DMS79 (cell line): Measurements from ENCODE around the gene FOXP1.

Experiments
- DNase-seq: peaks from one replicate; lab custom pipeline; 2025; lab: John Stamatoyannopoulos, UW

The FOXP1 gene

GRCh38 chr3:71504250-71505036 is 79.1 kb downstream of the FOXP1 start:
- DNase-seq: no peak

- no peak for DNase-seq
Measured at GRCh38 chr3:71503525-71504249, 79.8 kb downstream of the FOXP1 start.

GRCh38 chr3:71502066-71502625 is 81.4 kb downstream of the FOXP1 start:
- no peak for DNase-seq

- no peak for DNase-seq
Measured at GRCh38 chr3:71500696-71501095, 82.8 kb downstream of the FOXP1 start.

- no peak for DNase-seq
Measured at GRCh38 chr3:71499227-71499876, 84.2 kb downstream of the FOXP1 start.

GRCh38 chr3:71498543-71498942 is 85.0 kb downstream of the FOXP1 start:
- no peak for DNase-seq

- no peak for DNase-seq
Measured at GRCh38 chr3:71497971-71498444, 85.5 kb downstream of the FOXP1 start.

GRCh38 chr3:71497367-71497897 is 86.1 kb downstream of the FOXP1 start:
- DNase-seq: no peak

- no peak for DNase-seq
Measured at GRCh38 chr3:71495708-71496472, 87.6 kb downstream of the FOXP1 start.

GRCh38 chr3:71494212-71494611 is 89.3 kb downstream of the FOXP1 start:
- DNase-seq: no peak

GRCh38 chr3:71492974-71493771 is 90.4 kb downstream of the FOXP1 start:
- DNase-seq: no peak

GRCh38 chr3:71492566-71492965 is 91.0 kb downstream of the FOXP1 start:
- no peak for DNase-seq

GRCh38 chr3:71491154-71491752 is 92.3 kb downstream of the FOXP1 start:
- DNase-seq: no peak

GRCh38 chr3:71490692-71491091 is 92.8 kb downstream of the FOXP1 start:
- no peak for DNase-seq

GRCh38 chr3:71489315-71489761 is 94.2 kb downstream of the FOXP1 start:
- DNase-seq: no peak

GRCh38 chr3:71488882-71489281 is 94.6 kb downstream of the FOXP1 start:
- no peak for DNase-seq

GRCh38 chr3:71488391-71488809 is 95.1 kb downstream of the FOXP1 start:
- DNase-seq: no peak

- no peak for DNase-seq
Measured at GRCh38 chr3:71487418-71487817, 96.1 kb downstream of the FOXP1 start.

GRCh38 chr3:71486831-71487230 is 96.7 kb downstream of the FOXP1 start:
- DNase-seq: no peak

- DNase-seq: no peak
Measured at GRCh38 chr3:71485896-71486295, 97.6 kb downstream of the FOXP1 start.
